H1 (cell line): Measurements from ENCODE around the gene WDR7. TPM values are rescaled to one million over a fixed set of nuclear protein-coding genes. Genes with fewer than 3 reads are reported as not detected.
A peak's percentile ranks its signal among the peaks of the same experiment; 100 is the strongest.

Experiments
- CTCF ChIA-PET: fragments of 300-600 bp; sonication (Branson Sonifier 250); formaldehyde crosslinking; loops from one replicate; lab custom pipeline; 2021; ENCODE audit not compliant: partially characterized antibody; lab: Charles Lee
- POLR2A ChIA-PET: fragments of 300-600 bp; sonication (Branson Sonifier 250); formaldehyde crosslinking; loops from one replicate; lab custom pipeline; 2021; ENCODE audit warnings: inconsistent platforms; ENCODE audit not compliant: partially characterized antibody; lab: Charles Lee
- DNase-seq, 2 experiments: peaks; one replicate each; pipeline versions ENCODE4 v3.0.0 to v3.0.0-alpha.2; 2010 to 2022; ENCODE audit warnings: low spot score in 2 of 2, low read depth in 1 of 2, mixed read lengths in 1 of 2
- FAIRE-seq: peaks from 2 replicates; lab custom pipeline; 2011; peaks lifted over from hg19 to GRCh38; lab: Jason Lieb, UNC
- H2AFZ ChIP-seq: 2 replicates; pipeline ENCODE4 v1.8.1; 2012; ENCODE audit warnings: low read length, inconsistent platforms
- H2AK5ac ChIP-seq: 2 replicates; pipeline ENCODE4 v1.6.1; 2013; ENCODE audit warnings: low read depth, low read length
- H2BK120ac ChIP-seq: replicated peaks from 2 replicates; pipeline ENCODE3; 2013; ENCODE audit warnings: low read depth, low read length, inconsistent platforms
- H2BK12ac ChIP-seq: 2 replicates; pipeline ENCODE4 v1.6.1; 2013; ENCODE audit warnings: low read depth, low read length
- H2BK15ac ChIP-seq: 2 replicates; pipeline ENCODE4 v1.6.1; 2013; ENCODE audit warnings: low read length
- H2BK20ac ChIP-seq: 2 replicates; pipeline ENCODE4 v1.6.1; 2013; ENCODE audit warnings: low read length
- H2BK5ac ChIP-seq: 2 replicates; pipeline ENCODE4 v1.6.1; 2013; ENCODE audit warnings: low read depth, low read length
- H3K14ac ChIP-seq: 2 replicates; pipeline ENCODE4 v1.6.1; 2013; ENCODE audit warnings: inconsistent platforms; ENCODE audit not compliant: insufficient read length
- H3K18ac ChIP-seq: 2 replicates; pipeline ENCODE4 v1.6.1; 2013; ENCODE audit warnings: low read length; ENCODE audit errors: extremely low read depth
- H3K23ac ChIP-seq: 2 replicates; pipeline ENCODE4 v1.6.1; 2013; ENCODE audit warnings: inconsistent platforms; ENCODE audit not compliant: insufficient read length
- H3K23me2 ChIP-seq: 2 replicates; pipeline ENCODE4 v1.6.1; 2013; ENCODE audit warnings: low read depth, low read length
- H3K27ac ChIP-seq: 2 replicates; pipeline ENCODE4 v1.6.1; 2011; ENCODE audit warnings: low read depth, low read length, inconsistent platforms
- H3K27me3 ChIP-seq, 4 experiments: replicated peaks in 1 of 4; 1 replicate in 1 of 4; 2 replicates in 3 of 4; pipeline versions ENCODE4 v1.6.1 to v1.8.1; 2011 to 2013; ENCODE audit warnings: low read length in 3 of 4, mild to moderate bottlenecking in 3 of 4, inconsistent platforms in 2 of 4, mixed read lengths in 2 of 4, moderate library complexity in 1 of 4; ENCODE audit not compliant: control insufficient read depth in 3 of 4, insufficient read depth in 3 of 4; ENCODE audit errors: extremely low read depth in 1 of 4
- H3K36me3 ChIP-seq, 4 experiments: 2 replicates each; pipeline versions ENCODE4 v1.6.1 to v1.8.1; 2011 to 2013; ENCODE audit warnings: mild to moderate bottlenecking in 4 of 4, low read length in 3 of 4, moderate library complexity in 2 of 4, control low read depth in 1 of 4, inconsistent platforms in 1 of 4; ENCODE audit not compliant: insufficient read depth in 4 of 4, control insufficient read depth in 2 of 4
- H3K4ac ChIP-seq: replicated peaks from 2 replicates; pipeline ENCODE3; 2013; ENCODE audit warnings: low read length, low read depth, mixed read lengths, inconsistent platforms; ENCODE audit not compliant: insufficient read length
- H3K4me1 ChIP-seq, 4 experiments: replicated peaks in 1 of 4; 1 replicate in 1 of 4; 2 replicates in 3 of 4; pipeline versions ENCODE4 v1.6.1 to v1.8.1; 2011 to 2013; ENCODE audit warnings: low read length in 3 of 4, inconsistent platforms in 2 of 4, mixed read lengths in 1 of 4; ENCODE audit not compliant: insufficient read depth in 4 of 4, control insufficient read depth in 3 of 4
- H3K4me2 ChIP-seq, 2 experiments: 2 replicates each; pipeline versions ENCODE4 v1.6.1 to v1.8.1; 2011 to 2013; ENCODE audit warnings: low read depth in 2 of 2, low read length in 2 of 2, control low read depth in 1 of 2, inconsistent platforms in 1 of 2, mild to moderate bottlenecking in 1 of 2; ENCODE audit not compliant: insufficient read depth in 1 of 2
- H3K4me3 ChIP-seq, 4 experiments: fragments of 200-600, 300-600 bp in 1 of 4; sonication (generic), shearing (Covaris generic), sonication (Bioruptor Twin) in 1 of 4; 2 replicates each; pipeline versions ENCODE4 v1.5.1 to v1.8.1; 2011 to 2016; ENCODE audit warnings: low read length in 4 of 4, low read depth in 3 of 4, control low read depth in 2 of 4, inconsistent platforms in 2 of 4, mild to moderate bottlenecking in 2 of 4, mixed read lengths in 1 of 4, moderate library complexity in 1 of 4; ENCODE audit not compliant: insufficient read depth in 2 of 4; ENCODE audit errors: extremely low read depth in 1 of 4
- H3K56ac ChIP-seq: replicated peaks from 2 replicates; pipeline ENCODE3; 2013; ENCODE audit warnings: low read depth, mild to moderate bottlenecking, mixed read lengths, low read length, inconsistent platforms; ENCODE audit not compliant: insufficient read length
- H3K79me1 ChIP-seq: 2 replicates; pipeline ENCODE4 v1.6.1; 2013; ENCODE audit warnings: low read depth, low read length, control low read depth
- H3K79me2 ChIP-seq, 2 experiments: 2 replicates each; pipeline versions ENCODE4 v1.6.1 to v1.8.1; 2012 to 2013; ENCODE audit warnings: low read length in 2 of 2, mild to moderate bottlenecking in 2 of 2, inconsistent platforms in 1 of 2; ENCODE audit not compliant: insufficient read depth in 2 of 2, control insufficient read depth in 1 of 2
- H3K9ac ChIP-seq, 4 experiments: replicated peaks in 1 of 4; 1 replicate in 1 of 4; 2 replicates in 3 of 4; pipeline versions ENCODE4 v1.6.1 to v1.8.1; 2011 to 2013; ENCODE audit warnings: low read depth in 3 of 4, low read length in 3 of 4, control low read depth in 2 of 4, mild to moderate bottlenecking in 2 of 4, moderate library complexity in 2 of 4, inconsistent platforms in 1 of 4; ENCODE audit errors: extremely low read depth in 1 of 4
- H3K9me3 ChIP-seq, 2 experiments: 2 replicates each; pipeline versions ENCODE4 v1.6.1 to v1.8.1; 2012 to 2013; ENCODE audit warnings: mild to moderate bottlenecking in 2 of 2, moderate library complexity in 2 of 2, control low read depth in 1 of 2, inconsistent platforms in 1 of 2, low read depth in 1 of 2, low read length in 1 of 2, mixed read lengths in 1 of 2; ENCODE audit not compliant: insufficient read depth in 2 of 2
- H4K20me1 ChIP-seq, 2 experiments: replicated peaks in 1 of 2; 2 replicates each; pipeline versions ENCODE3 to v1.8.1; 2011 to 2013; ENCODE audit warnings: inconsistent platforms in 2 of 2, low read length in 2 of 2, mild to moderate bottlenecking in 1 of 2; ENCODE audit not compliant: insufficient read depth in 2 of 2, control insufficient read depth in 1 of 2
- H4K5ac ChIP-seq: 2 replicates; pipeline ENCODE4 v1.6.1; 2013; ENCODE audit warnings: low read length, low read depth, mixed read lengths, inconsistent platforms; ENCODE audit not compliant: insufficient read length
- H4K8ac ChIP-seq: 2 replicates; pipeline ENCODE4 v1.8.0; 2013; ENCODE audit warnings: mild to moderate bottlenecking, moderate library complexity, low read length, inconsistent platforms; ENCODE audit not compliant: insufficient read depth; ENCODE audit errors: extremely low read depth
- H4K91ac ChIP-seq: replicated peaks from 2 replicates; pipeline ENCODE3; 2013; ENCODE audit warnings: low read length, mixed read lengths, inconsistent platforms; ENCODE audit not compliant: insufficient read length
- BRCA1 ChIP-seq: IDR thresholded peaks from 2 replicates; pipeline ENCODE4 v1.6.1; 2012; ENCODE audit warnings: low read depth, low read length, improper control_type of control experiment
- CTBP2 ChIP-seq: IDR thresholded peaks from 2 replicates; pipeline ENCODE4 v1.7.0; 2011; ENCODE audit warnings: borderline replicate concordance, mild to moderate bottlenecking, moderate library complexity, mixed read lengths, low read length; ENCODE audit not compliant: insufficient read depth, insufficient read length
- E2F6 ChIP-seq: IDR thresholded peaks from 2 replicates; pipeline ENCODE4 v1.6.1; 2012; ENCODE audit warnings: inconsistent platforms
- FOSL1 ChIP-seq: IDR thresholded peaks from 2 replicates; pipeline ENCODE4 v1.6.1; 2011; ENCODE audit warnings: mild to moderate bottlenecking, low read depth, low read length, moderate library complexity; ENCODE audit not compliant: insufficient read depth
- NANOG ChIP-seq: IDR thresholded peaks from 2 replicates; pipeline ENCODE4 v1.6.1; 2011; ENCODE audit warnings: low read length, low read depth, mild to moderate bottlenecking, inconsistent platforms; ENCODE audit not compliant: insufficient read depth, poor library complexity, severe bottlenecking
- NRF1 ChIP-seq: IDR thresholded peaks from 2 replicates; pipeline ENCODE4 v1.6.1; 2011; ENCODE audit warnings: mild to moderate bottlenecking, low read depth, low read length, improper control_type of control experiment
- POLR2AphosphoS5 ChIP-seq: IDR thresholded peaks from 2 replicates; pipeline ENCODE4 v1.6.1; 2011; ENCODE audit warnings: low read depth, low read length
- RAD21 ChIP-seq, 2 experiments: IDR thresholded peaks in 1 of 2; conservative IDR thresholded peaks in 1 of 2; 2 replicates each; pipeline ENCODE4 v1.6.1; 2011; ENCODE audit warnings: low read depth in 2 of 2, low read length in 2 of 2, improper control_type of control experiment in 1 of 2, inconsistent platforms in 1 of 2, mild to moderate bottlenecking in 1 of 2, moderate library complexity in 1 of 2
- SAP30 ChIP-seq: fragments of 300-600 bp; sonication (generic); IDR thresholded peaks from 2 replicates; pipeline ENCODE4 v1.7.1; 2012; ENCODE audit warnings: low read length, moderate library complexity, mild to moderate bottlenecking, inconsistent platforms; ENCODE audit not compliant: insufficient read depth, insufficient replicate concordance
- SP1 ChIP-seq: IDR thresholded peaks from 2 replicates; pipeline ENCODE4 v1.6.1; 2011; ENCODE audit warnings: low read depth, low read length
- WGBS, 2 experiments: shearing (Covaris generic) in 1 of 2; methylation state at CpG; one replicate each; pipeline versions ENCODE4 v1.1.6 to v1.1.7; 2013 to 2015; ENCODE audit warnings: low lambda C conversion rate in 2 of 2, mixed read lengths in 2 of 2, inconsistent platforms in 1 of 2, low coverage in 1 of 2, missing lambda C conversion rate in 1 of 2; ENCODE audit not compliant: insufficient replicate concordance in 2 of 2, insufficient coverage in 1 of 2, insufficient read length in 1 of 2; ENCODE audit errors: extremely low coverage in 1 of 2, missing lambda C conversion rate in 1 of 2; 5-methylcytosine and 5-hydroxymethylcytosine counted together
- polyA plus RNA-seq, 7 experiments: library from polyadenylated mRNA; depleted of rRNA in 3 of 7; stranded (reverse) in 5 of 7; unstranded in 2 of 7; fragments of >200 nt in 5 of 7; fragments of 200-250 nt in 2 of 7; gene quantifications; 1 replicate in 5 of 7; 2 replicates in 1 of 7; 4 replicates in 1 of 7; pipeline versions ENCODE4 v1.2.1 to v1.2.3, GENCODE V29; 2011 to 2013; ENCODE audit warnings: missing spikeins in 2 of 7, mixed read lengths in 2 of 7
- total RNA-seq: library from RNA; stranded (reverse); fragmentation: NEBNext Ultra II Directional; extraction: Animal tissue kit (Norgen Biotek cat#: 25700); gene quantifications from 2 replicates; pipeline ENCODE4 v1.2.1, GENCODE V29; 2021

Gene WDR7
- total and polyA plus RNA-seq, 2 of the 8 experiments (the other 6 are each of a cell fraction or from before 2014, with no cell fraction given), result 5.5 to 15.2 TPM

- no peak overlapping the region for H4K8ac ChIP-seq
- ChIA-PET CTCF (interaction anchor here (0.9 to 2.9 kb wide), 14 partner anchors 10 to 279 kb away, joined by 3 to 9 read pairs (median 4); no protein-coding TSS in a partner anchor), POLR2A (interaction anchor here (0.5 kb wide), 1 partner anchor 23 kb away, joined by 3 read pairs; no protein-coding TSS in a partner anchor)
- no peak overlapping the region for H2BK20ac ChIP-seq
- no peak overlapping the region for H3K23ac ChIP-seq
- H3K4me2 ChIP-seq, result no peak overlapping the region
- H3K27ac ChIP-seq, result no peak overlapping the region
- WGBS, 2 experiments, result 94% methylated on average over 5 of the region's 5 CpGs; no CpG with 5 or more reads in 1 of the 2 experiments
- no peak overlapping the region for H2BK120ac ChIP-seq
- H3K23me2 ChIP-seq, result no peaks in the 10 kb centered on the region
- H2BK15ac ChIP-seq, result no peak overlapping the region
- H3K4ac ChIP-seq, result no peak overlapping the region
- H3K18ac ChIP-seq, result no peak overlapping the region
- H2AFZ ChIP-seq, result no peak overlapping the region
- H3K4me1 ChIP-seq, result no peaks in the 10 kb centered on the region; a peak in 2 of 7 replicates
- DNase-seq, result no peak
- H3K14ac ChIP-seq, result no peak overlapping the region
- H4K20me1 ChIP-seq, result no peaks in the 10 kb centered on the region
- H3K79me2 ChIP-seq, result no peaks in the 10 kb centered on the region
- H4K91ac ChIP-seq, result no peak overlapping the region
- no peaks in the 10 kb centered on the region for H3K9me3 ChIP-seq
- no peak overlapping the region for H2AK5ac ChIP-seq
- H3K27me3 ChIP-seq, result no peaks in the 10 kb centered on the region
- H2BK5ac ChIP-seq, result no peak overlapping the region
- H3K9ac ChIP-seq, result no peak overlapping the region
- H3K56ac ChIP-seq, result no peak overlapping the region
- peak; percentile 93 for FAIRE-seq
- no peak overlapping the region for H3K4me3 ChIP-seq
- H3K36me3 ChIP-seq, result no peaks in the 10 kb centered on the region
- H4K5ac ChIP-seq, result no peak overlapping the region
- H3K79me1 ChIP-seq, result no peaks in the 10 kb centered on the region
- H2BK12ac ChIP-seq, result no peak overlapping the region
- TF ChIP-seq POLR2AphosphoS5, result no peak
- TF ChIP-seq SP1, result no peak
- TF ChIP-seq NANOG, result no peak
- no peak for TF ChIP-seq BRCA1
- TF ChIP-seq NRF1, result no peak
- no peak for TF ChIP-seq FOSL1
- TF ChIP-seq E2F6, result no peak
- TF ChIP-seq CTBP2, result no peak
- TF ChIP-seq RAD21 (IDR thresholded peaks at IDR 0.05 in 1 of 2, conservative IDR thresholded peaks at IDR 0.05 in 1 of 2; ENCODE audit: low read depth in 2 of 2, low read length in 2 of 2), result peak; percentile 71 to 81
- TF ChIP-seq SAP30, result no peak
These were observed 378.6 kb downstream of the WDR7 start for GRCh38 chr18:57029761-57030160.
